ENCODE measurements around the gene P2RY6. TPM values are rescaled to one million over a fixed set of nuclear protein-coding genes. Genes with fewer than 3 reads are reported as not detected.
"Not testable (repeated sequence)": the region's sequence is repeated elsewhere in the genome, so short reads cannot be mapped to it uniquely, and the experiment has no call there.

Gene P2RY6
- total RNA-seq, 6 experiments from 2014 or later = 0.54 to 2.4 (median 1.9) TPM

DNA sequence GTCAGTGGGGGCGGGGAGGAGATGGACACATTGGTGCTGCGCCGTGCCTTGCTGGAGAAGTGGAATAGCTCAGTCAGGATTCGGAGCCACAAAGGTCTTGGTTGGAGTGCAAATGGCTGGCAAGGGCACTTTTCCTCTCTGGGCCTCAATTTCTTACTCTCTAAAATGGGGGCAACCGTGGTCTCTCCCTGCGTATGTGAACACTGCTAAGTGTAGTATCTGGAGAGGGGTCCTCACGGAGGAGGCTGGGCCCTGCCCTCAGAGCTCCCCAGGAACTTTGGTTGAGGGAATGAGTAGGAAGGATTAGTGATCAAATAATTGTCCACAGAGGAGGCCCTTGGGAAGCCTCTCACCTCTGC, 521 bp downstream of the P2RY6 start:
- Mint-ChIP-seq H3K36me3 (ENCODE audit: low read depth) (no peaks in the 10 kb centered on the region), H3K27me3 (ENCODE audit: insufficient read depth) (peaks cover 4% of the 10 kb centered on the region; the same call in 1 of the 2 replicates), H3K4me1 (ENCODE audit: low read depth) (peaks cover 17% of the 10 kb centered on the region), H3K4me3 (no peak overlapping the region), H3K9me3 (no peaks in the 10 kb centered on the region), H3K27ac (no peak overlapping the region)
- TF ChIP-seq, protein P1, sequence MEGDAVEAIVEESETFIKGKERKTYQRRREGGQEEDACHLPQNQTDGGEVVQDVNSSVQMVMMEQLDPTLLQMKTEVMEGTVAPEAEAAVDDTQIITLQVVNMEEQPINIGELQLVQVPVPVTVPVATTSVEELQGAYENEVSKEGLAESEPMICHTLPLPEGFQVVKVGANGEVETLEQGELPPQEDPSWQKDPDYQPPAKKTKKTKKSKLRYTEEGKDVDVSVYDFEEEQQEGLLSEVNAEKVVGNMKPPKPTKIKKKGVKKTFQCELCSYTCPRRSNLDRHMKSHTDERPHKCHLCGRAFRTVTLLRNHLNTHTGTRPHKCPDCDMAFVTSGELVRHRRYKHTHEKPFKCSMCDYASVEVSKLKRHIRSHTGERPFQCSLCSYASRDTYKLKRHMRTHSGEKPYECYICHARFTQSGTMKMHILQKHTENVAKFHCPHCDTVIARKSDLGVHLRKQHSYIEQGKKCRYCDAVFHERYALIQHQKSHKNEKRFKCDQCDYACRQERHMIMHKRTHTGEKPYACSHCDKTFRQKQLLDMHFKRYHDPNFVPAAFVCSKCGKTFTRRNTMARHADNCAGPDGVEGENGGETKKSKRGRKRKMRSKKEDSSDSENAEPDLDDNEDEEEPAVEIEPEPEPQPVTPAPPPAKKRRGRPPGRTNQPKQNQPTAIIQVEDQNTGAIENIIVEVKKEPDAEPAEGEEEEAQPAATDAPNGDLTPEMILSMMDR (IDR thresholded peaks at IDR 0.05) = no peak
- no peak for DNase-seq

DNA sequence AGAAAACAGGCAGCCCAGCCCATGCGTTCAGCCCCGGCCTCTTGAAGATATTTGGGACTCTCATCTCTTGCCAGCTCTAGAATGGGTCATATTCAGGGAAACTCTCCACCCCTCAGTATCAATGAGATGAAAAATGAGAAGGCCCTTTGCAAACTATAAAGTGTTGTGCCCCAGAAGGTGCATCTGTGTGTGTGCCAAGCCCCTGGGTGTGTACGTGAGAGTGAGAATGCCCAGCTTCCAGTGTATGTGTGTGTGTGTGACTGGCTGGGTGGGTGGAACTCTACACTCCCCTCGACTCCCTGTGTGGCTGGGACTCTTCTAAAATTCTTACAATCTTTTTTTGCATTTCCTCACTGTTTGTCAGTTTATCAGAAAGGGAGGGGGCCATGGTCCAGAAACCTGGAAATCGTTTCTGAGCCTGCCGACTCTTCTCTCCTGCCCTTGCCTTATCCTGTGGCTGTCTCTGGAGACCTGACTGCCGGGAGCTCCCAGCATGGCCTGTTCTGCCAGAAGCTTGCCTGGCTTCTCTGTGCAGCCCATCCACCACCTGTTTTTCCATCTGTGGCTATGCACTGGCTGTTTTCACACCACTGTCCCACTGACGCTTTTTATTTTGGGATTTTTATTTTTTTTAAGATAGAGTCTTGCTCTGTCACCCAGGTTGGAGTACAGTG, 1.2 kb downstream of the P2RY6 start:
- no peak for DNase-seq
- H3K36me3 Mint-ChIP-seq (ENCODE audit: low read depth) = no peaks in the 10 kb centered on the region
- H3K4me1 Mint-ChIP-seq (ENCODE audit: low read depth) = peaks cover 17% of the 10 kb centered on the region
- no peak overlapping the region for H3K4me3 Mint-ChIP-seq
- TF ChIP-seq, protein P1 (IDR thresholded peaks at IDR 0.05) = no peak
- no peaks in the 10 kb centered on the region for H3K9me3 Mint-ChIP-seq
- H3K27me3 Mint-ChIP-seq (ENCODE audit: insufficient read depth) = peaks cover 4% of the 10 kb centered on the region; the same call in 1 of the 2 replicates
- no peak overlapping the region for H3K27ac Mint-ChIP-seq

DNA sequence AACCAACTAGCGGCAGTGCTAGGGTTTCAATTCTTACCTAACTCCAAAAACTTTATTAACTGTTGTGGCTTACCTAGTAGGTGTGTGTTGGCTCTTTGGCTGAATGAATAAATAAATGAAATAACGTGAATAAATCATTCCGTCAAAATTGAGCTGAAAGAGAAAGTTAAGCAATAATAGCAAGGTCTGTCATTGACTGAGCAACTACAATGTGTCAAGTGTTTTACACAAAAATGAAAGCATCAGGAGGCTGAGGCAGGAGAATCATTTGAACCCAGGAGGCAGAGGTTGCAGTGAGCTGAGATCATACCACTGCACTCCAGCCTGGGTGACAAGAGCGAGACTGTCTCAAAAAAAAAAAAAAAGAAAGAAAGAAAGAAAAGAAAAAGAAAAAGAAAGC, 2.1 kb downstream of the P2RY6 start:
- H3K9me3 Mint-ChIP-seq; H3K4me3 Mint-ChIP-seq; H3K27me3 Mint-ChIP-seq (ENCODE audit: insufficient read depth); H3K27ac Mint-ChIP-seq; H3K36me3 Mint-ChIP-seq (ENCODE audit: low read depth); DNase-seq: not testable (repeated sequence)
- H3K4me1 Mint-ChIP-seq (ENCODE audit: low read depth) = peaks cover 17% of the 10 kb centered on the region

DNA sequence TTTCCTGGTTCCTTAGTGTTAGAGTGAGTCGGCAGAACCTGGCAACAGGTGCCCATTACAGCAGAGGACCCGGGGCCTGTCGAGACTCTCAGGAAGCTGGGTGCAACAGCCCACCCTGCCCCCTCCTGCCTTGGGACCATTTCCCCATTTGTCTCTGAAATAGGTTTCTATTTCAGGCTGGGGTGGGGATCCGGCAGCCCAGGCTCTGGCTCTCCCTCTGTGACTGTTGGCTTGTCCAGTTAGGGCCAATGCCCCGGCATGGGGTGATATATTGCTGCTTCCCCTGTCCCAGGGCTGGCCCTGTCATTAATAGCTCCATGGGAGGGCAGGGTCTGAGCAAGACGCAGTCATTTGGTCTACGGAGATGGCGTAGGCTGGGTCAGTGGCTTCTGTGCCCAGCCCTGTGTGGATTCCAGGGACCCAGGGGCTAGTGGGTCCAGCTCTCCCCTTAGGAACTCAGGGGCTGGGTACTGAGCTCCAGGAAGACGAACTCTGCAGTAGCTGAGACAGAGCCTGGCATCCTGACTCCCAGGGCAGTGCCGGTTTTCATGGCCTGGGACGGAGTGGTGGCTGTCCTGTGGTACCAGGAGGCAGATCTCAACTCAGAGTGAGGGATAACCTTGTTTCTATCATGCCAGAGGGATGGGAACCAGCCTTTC, 2.7 kb downstream of the P2RY6 start:
- Mint-ChIP-seq H3K4me1 (ENCODE audit: low read depth) (peaks cover 17% of the 10 kb centered on the region), H3K4me3 (no peak overlapping the region), H3K9me3 (no peaks in the 10 kb centered on the region), H3K27ac (no peak overlapping the region), H3K36me3 (ENCODE audit: low read depth) (no peaks in the 10 kb centered on the region), H3K27me3 (ENCODE audit: insufficient read depth) (peaks cover 4% of the 10 kb centered on the region; the same call in 1 of the 2 replicates)
- no peak for DNase-seq
- TF ChIP-seq, protein P1 (IDR thresholded peaks at IDR 0.05) = no peak

DNA sequence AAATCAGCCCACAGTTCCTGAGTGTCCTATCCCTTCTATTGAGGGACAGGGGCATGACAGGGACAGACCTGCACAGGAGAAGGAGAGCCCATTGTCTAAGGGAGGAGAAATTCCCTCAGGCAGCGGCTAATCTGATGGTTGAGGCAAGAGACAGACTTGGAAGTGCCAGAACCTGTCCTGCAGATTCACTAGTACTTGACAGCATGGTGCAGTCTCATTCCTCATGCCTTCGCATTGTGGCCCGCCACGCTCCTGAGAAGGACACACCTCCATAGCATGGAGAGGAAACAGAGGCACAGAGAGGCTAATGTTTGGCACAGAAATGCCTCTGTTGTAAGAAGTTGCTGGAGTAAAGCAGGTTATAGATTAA, 3.2 kb downstream of the P2RY6 start:
- TF ChIP-seq, protein P1 (IDR thresholded peaks at IDR 0.05) = no peak

DNA sequence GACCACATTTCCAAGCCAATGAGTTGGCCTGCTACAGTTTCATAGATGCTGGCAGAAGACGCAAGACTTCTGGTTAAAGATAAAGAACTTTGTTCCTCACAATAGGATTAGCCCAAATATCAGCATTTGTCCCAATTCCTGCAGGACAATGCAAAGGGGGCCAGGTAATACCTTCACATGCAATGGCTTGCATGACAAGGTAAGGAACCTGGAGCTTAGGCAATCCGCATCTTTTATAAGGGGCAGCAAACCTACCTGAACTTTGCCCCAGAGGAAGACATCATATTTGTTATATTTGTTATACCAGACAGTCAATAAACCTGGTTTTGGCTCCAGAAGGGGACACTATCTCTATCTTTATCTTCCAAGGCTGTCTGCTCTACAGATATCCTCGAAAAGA, 5.3 kb downstream of the P2RY6 start:
- Mint-ChIP-seq H3K4me3 (no peak overlapping the region), H3K36me3 (ENCODE audit: low read depth) (no peaks in the 10 kb centered on the region), H3K27ac (no peak overlapping the region), H3K27me3 (ENCODE audit: insufficient read depth) (peaks cover 4% of the 10 kb centered on the region; the same call in 1 of the 2 replicates), H3K4me1 (ENCODE audit: low read depth) (peaks cover 2% of the 10 kb centered on the region), H3K9me3 (no peaks in the 10 kb centered on the region)
- no peak for DNase-seq
- TF ChIP-seq, protein P1 (IDR thresholded peaks at IDR 0.05) = no peak

More for the DNA sequence above, 3.2 kb downstream of the P2RY6 start:
- Mint-ChIP-seq H3K36me3 (ENCODE audit: low read depth) (no peaks in the 10 kb centered on the region), H3K27me3 (ENCODE audit: insufficient read depth) (peaks cover 4% of the 10 kb centered on the region; the same call in 1 of the 2 replicates), H3K4me1 (ENCODE audit: low read depth) (peaks cover 17% of the 10 kb centered on the region), H3K27ac (no peak overlapping the region), H3K4me3 (no peak overlapping the region), H3K9me3 (no peaks in the 10 kb centered on the region)
- no peak for DNase-seq

All from HFFc6 (cell line).